ENCODE results near the gene CERS4.
"Not testable (repeated sequence)": the region's sequence is repeated elsewhere in the genome, so short reads cannot be mapped to it uniquely, and the experiment has no call there.

CERS4 gene

GRCh38 chr19:8240274-8241229 lies 31.4 kb downstream of the CERS4 start:
- peak in 55 of 56 donors; percentile 26 to 92 (median 74) for DNase-seq

- no peak for DNase-seq
Measured at GRCh38 chr19:8241646-8242045, 32.5 kb downstream of the CERS4 start.

GRCh38 chr19:8242211-8242821 lies 33.1 kb downstream of the CERS4 start:
- no peak for DNase-seq

- DNase-seq = no peak
Measured at GRCh38 chr19:8243146-8243545, 34.0 kb downstream of the CERS4 start.

GRCh38 chr19:8244442-8244841 lies 35.3 kb downstream of the CERS4 start:
- no peak for DNase-seq

- no peak for DNase-seq
Measured at GRCh38 chr19:8245869-8246835, 37.0 kb downstream of the CERS4 start.

GRCh38 chr19:8247129-8247890 lies 38.1 kb downstream of the CERS4 start:
- not testable (repeated sequence) for DNase-seq

- DNase-seq = no peak
Measured at GRCh38 chr19:8248348-8249328, 39.5 kb downstream of the CERS4 start.

- no peak for DNase-seq
Measured at GRCh38 chr19:8250596-8250995, 41.4 kb downstream of the CERS4 start.

GRCh38 chr19:8251025-8251472 lies 41.9 kb downstream of the CERS4 start:
- peak; percentile 8 to 79 (median 58) for DNase-seq

GRCh38 chr19:8252922-8253589 lies 43.9 kb downstream of the CERS4 start:
- peak in 52 of 56 donors; percentile 6 to 89 (median 60) for DNase-seq

GRCh38 chr19:8253678-8254077 lies 44.5 kb downstream of the CERS4 start:
- DNase-seq = no peak

- DNase-seq = no peak
Measured at GRCh38 chr19:8254286-8255001, 45.3 kb downstream of the CERS4 start.

GRCh38 chr19:8255426-8256125 lies 46.4 kb downstream of the CERS4 start:
- DNase-seq = no peak

- no peak for DNase-seq
Measured at GRCh38 chr19:8256276-8257051, 47.3 kb downstream of the CERS4 start.

GRCh38 chr19:8257052-8257443 lies 47.9 kb downstream of the CERS4 start:
- DNase-seq = no peak

Data from nucleus accumbens (tissue), 56 donors.